Osteocyte (in vitro differentiated cells): ENCODE results near the gene FAM53B. TPM values are rescaled to one million over a fixed set of nuclear protein-coding genes. Genes with fewer than 3 reads are reported as not detected.

Source experiments
- DNase-seq: peaks from one replicate; pipeline ENCODE4 v3.0.0; 2021; ENCODE audit warnings: mixed read lengths; ENCODE audit not compliant: unreplicated experiment; ENCODE audit errors: extremely low spot score
- H3K27ac Mint-ChIP-seq: one replicate; pipeline ENCODE4 v1.8.0; 2021; ENCODE audit warnings: mild to moderate bottlenecking, mixed read lengths; ENCODE audit not compliant: unreplicated experiment
- H3K27me3 Mint-ChIP-seq: one replicate; pipeline ENCODE4 v1.8.0; 2021; ENCODE audit warnings: mixed read lengths; ENCODE audit not compliant: unreplicated experiment
- H3K36me3 Mint-ChIP-seq: one replicate; pipeline ENCODE4 v1.8.0; 2021; ENCODE audit warnings: mixed read lengths; ENCODE audit not compliant: unreplicated experiment
- H3K4me1 Mint-ChIP-seq: one replicate; pipeline ENCODE4 v1.8.0; 2021; ENCODE audit warnings: mixed read lengths; ENCODE audit not compliant: unreplicated experiment
- H3K4me3 Mint-ChIP-seq: one replicate; pipeline ENCODE4 v1.8.0; 2021; ENCODE audit warnings: mild to moderate bottlenecking, moderate library complexity, mixed read lengths; ENCODE audit not compliant: unreplicated experiment
- H3K9me3 Mint-ChIP-seq: one replicate; pipeline ENCODE4 v1.8.0; 2021; ENCODE audit warnings: mixed read lengths; ENCODE audit not compliant: unreplicated experiment
- CTCF ChIP-seq: fragments of 200-600 bp; sonication (generic); IDR thresholded peaks from 2 replicates; pipeline ENCODE4 v1.5.0; 2021; ENCODE audit warnings: antibody characterized with exemption, mild to moderate bottlenecking, moderate library complexity
- total RNA-seq: library from RNA; stranded (reverse); gene quantifications from 2 replicates; pipeline ENCODE4 v1.2.1, GENCODE V29; 2021

The FAM53B gene
- total RNA-seq, 1 donor from 2014 or later = 14.7 TPM

- H3K4me1 Mint-ChIP-seq = peaks cover 26% of the 10 kb centered on the region
- H3K27me3 Mint-ChIP-seq = no peaks in the 10 kb centered on the region
- no peaks in the 10 kb centered on the region for H3K9me3 Mint-ChIP-seq
- H3K27ac Mint-ChIP-seq = peak overlapping the region; percentile 85
- no peaks in the 10 kb centered on the region for H3K36me3 Mint-ChIP-seq
- no peak for DNase-seq
- peak; percentile 51 for TF ChIP-seq CTCF
- H3K4me3 Mint-ChIP-seq = no peak overlapping the region
These were observed 1.5 kb upstream of the FAM53B start for GRCh38 chr10:124745673-124746072.

DNA sequence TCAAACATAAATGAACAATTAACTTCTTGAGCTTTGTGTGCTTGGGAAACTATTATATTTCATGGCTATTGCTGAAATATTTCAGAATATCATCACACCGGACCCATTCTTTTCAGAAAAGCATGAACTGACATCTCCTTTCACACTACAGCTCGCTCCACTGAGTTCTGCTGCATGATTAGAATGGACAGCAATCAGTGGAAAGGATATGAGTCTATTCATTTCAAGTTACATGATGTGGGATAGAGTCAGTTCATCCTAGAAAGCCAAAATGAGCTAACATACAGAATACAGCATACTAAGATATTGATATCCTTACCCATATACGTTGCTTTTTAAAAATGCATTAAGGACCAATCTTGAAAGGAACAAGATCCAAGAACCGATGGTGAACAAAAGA, 1.1 kb upstream of the FAM53B start:
- H3K27me3 Mint-ChIP-seq = no peaks in the 10 kb centered on the region
- no peaks in the 10 kb centered on the region for H3K9me3 Mint-ChIP-seq
- peak overlapping the region; percentile 73 for H3K4me3 Mint-ChIP-seq
- no peak for DNase-seq
- H3K36me3 Mint-ChIP-seq = no peaks in the 10 kb centered on the region
- H3K4me1 Mint-ChIP-seq = peaks cover 28% of the 10 kb centered on the region
- no peak for TF ChIP-seq CTCF
- H3K27ac Mint-ChIP-seq = peak overlapping the region; percentile 85

- H3K9me3 Mint-ChIP-seq = no peaks in the 10 kb centered on the region
- no peak for TF ChIP-seq CTCF
- H3K27ac Mint-ChIP-seq = peak overlapping the region; percentile 93
- no peaks in the 10 kb centered on the region for H3K36me3 Mint-ChIP-seq
- H3K27me3 Mint-ChIP-seq = no peaks in the 10 kb centered on the region
- no peak for DNase-seq
- H3K4me3 Mint-ChIP-seq = peak overlapping the region; percentile 99
- H3K4me1 Mint-ChIP-seq = peaks cover 30% of the 10 kb centered on the region
These were observed 732 bp downstream of the FAM53B start for GRCh38 chr10:124743191-124744101.

DNA sequence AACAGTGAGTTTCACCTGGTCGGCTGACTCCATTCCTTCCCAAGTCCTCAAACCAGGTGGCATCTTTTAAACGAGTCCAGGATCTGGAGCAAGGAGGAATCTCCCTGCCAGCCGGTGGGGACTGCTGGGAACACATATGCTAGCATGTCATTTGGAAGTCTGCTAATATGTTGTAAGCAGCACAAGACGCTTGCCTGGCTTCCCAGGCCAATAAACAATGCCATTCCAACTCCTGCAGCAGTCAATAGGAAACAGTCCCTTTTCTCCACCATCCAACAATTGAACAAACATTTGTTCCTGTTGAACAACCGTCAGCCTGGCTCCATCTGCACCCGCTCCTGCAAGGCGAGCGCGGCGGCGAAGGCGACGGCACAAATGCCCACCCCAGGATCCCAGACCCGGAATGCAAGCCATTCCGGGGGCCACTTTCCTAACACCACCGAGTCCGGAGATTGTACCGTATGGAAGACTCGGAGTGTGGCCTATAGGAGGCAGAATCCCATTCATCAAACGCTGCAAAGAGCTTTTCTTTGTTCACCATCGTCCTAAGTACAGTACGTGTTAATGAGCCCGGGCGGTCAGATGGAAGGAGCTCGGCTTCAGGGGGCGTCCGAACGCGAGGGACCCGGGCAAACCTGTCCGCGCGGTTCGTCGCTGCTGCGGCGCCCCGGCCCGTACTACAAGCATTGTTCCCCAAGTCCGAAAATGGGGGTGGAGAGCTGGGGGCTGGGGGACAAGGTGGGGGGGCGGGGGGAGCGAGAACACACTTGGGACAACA, 1.6 kb downstream of the FAM53B start:
- H3K27me3 Mint-ChIP-seq = no peaks in the 10 kb centered on the region
- no peaks in the 10 kb centered on the region for H3K9me3 Mint-ChIP-seq
- peak overlapping the region; percentile 84 for H3K27ac Mint-ChIP-seq
- H3K4me3 Mint-ChIP-seq = peak overlapping the region; percentile 99
- peaks cover 30% of the 10 kb centered on the region for H3K4me1 Mint-ChIP-seq
- H3K36me3 Mint-ChIP-seq = no peaks in the 10 kb centered on the region
- no peak for DNase-seq
- peak; percentile 47 for TF ChIP-seq CTCF

GRCh38 chr10:124741922-124742412, 2.2 kb downstream of the FAM53B start:
- TF ChIP-seq CTCF = no peak
- H3K27ac Mint-ChIP-seq = no peak overlapping the region
- H3K4me1 Mint-ChIP-seq = peaks cover 34% of the 10 kb centered on the region
- H3K36me3 Mint-ChIP-seq = no peaks in the 10 kb centered on the region
- peak overlapping the region; percentile 99 for H3K4me3 Mint-ChIP-seq
- H3K27me3 Mint-ChIP-seq = no peaks in the 10 kb centered on the region
- DNase-seq = no peak
- H3K9me3 Mint-ChIP-seq = no peaks in the 10 kb centered on the region
